Lung (tissue), 12 donors: ENCODE data around the gene SPIRE2. TPM values are rescaled to one million over a fixed set of nuclear protein-coding genes. Genes with fewer than 3 reads are reported as not detected.

Experiments used
- ATAC-seq: fragments of 200-7000 bp; cut with Tn5 transposase; one replicate; pipeline ENCODE4 v1.9.1; 2020; ENCODE audit warnings: moderate number of reproducible peaks; ENCODE audit not compliant: insufficient read depth, low FRiP score
- DNase-seq, 3 donors: peaks; one replicate each; pipeline ENCODE4 v3.0.0-alpha.2; 2013 to 2017
- H3K27ac ChIP-seq, 2 donors: one replicate each; pipeline ENCODE4 v1.5.1; 2013; ENCODE audit warnings: mild to moderate bottlenecking in 2 of 2, moderate library complexity in 2 of 2, control low read depth in 1 of 2, inconsistent platforms in 1 of 2, low read depth in 1 of 2, low read length in 1 of 2
- H3K27me3 ChIP-seq, 3 donors: one replicate each; pipeline ENCODE4 v1.5.1; 2013; ENCODE audit warnings: low read length in 2 of 3; ENCODE audit not compliant: control insufficient read depth in 3 of 3, insufficient read depth in 3 of 3
- H3K36me3 ChIP-seq, 4 donors: one replicate each; pipeline ENCODE4 v1.5.1; 2013; ENCODE audit warnings: low read length in 4 of 4, mild to moderate bottlenecking in 1 of 4, moderate library complexity in 1 of 4; ENCODE audit not compliant: control insufficient read depth in 4 of 4, insufficient read depth in 4 of 4
- H3K4me1 ChIP-seq, 5 donors: one replicate each; pipeline ENCODE4 v1.5.1; 2013; ENCODE audit warnings: low read length in 5 of 5, mild to moderate bottlenecking in 2 of 5, moderate library complexity in 1 of 5; ENCODE audit not compliant: control insufficient read depth in 5 of 5, insufficient read depth in 5 of 5
- H3K4me3 ChIP-seq: one replicate; pipeline ENCODE4 v1.5.1; 2013; ENCODE audit warnings: mild to moderate bottlenecking, control low read depth, moderate library complexity
- H3K9ac ChIP-seq, 2 donors: one replicate each; pipeline ENCODE4 v1.5.1; 2013; ENCODE audit warnings: low read length in 2 of 2, control low read depth in 1 of 2; ENCODE audit not compliant: insufficient read depth in 1 of 2
- H3K9me3 ChIP-seq, 4 donors: one replicate each; pipeline ENCODE4 v1.5.1; 2013; ENCODE audit warnings: low read length in 3 of 4, mild to moderate bottlenecking in 1 of 4, moderate library complexity in 1 of 4; ENCODE audit not compliant: control insufficient read depth in 4 of 4, insufficient read depth in 3 of 4
- WGBS, 2 donors: extraction: QIAGEN DNeasy Blood & Tissue Kit; methylation state at CpG; one replicate each; pipeline ENCODE4 v1.1.7; 2013; 5-methylcytosine and 5-hydroxymethylcytosine counted together
- polyA plus RNA-seq, 2 donors: library from polyadenylated mRNA; stranded (reverse); fragments of 200-250 nt; gene quantifications; one replicate each; pipeline ENCODE4 v1.2.1, GENCODE V29; 2013
- total RNA-seq, 2 donors: library from RNA; depleted of rRNA in 1 of 2; stranded (reverse); fragments of >200 nt in 1 of 2; gene quantifications; one replicate each; pipeline ENCODE4 v1.2.1, GENCODE V29; 2014 to 2021
- TF ChIP-seq, protein P1 (sequence below): IDR thresholded peaks from 2 replicates; pipeline ENCODE4 v1.5.1; 2012; ENCODE audit warnings: mild to moderate bottlenecking; ENCODE audit errors: control extremely low read depth, extremely low read depth
- donor health status: control.
- donor health status: control.
- donor health status: Bipolar disorder and iron deficiency.
- donor health status: healthy.
- donor health status: DM: yes; HTN: yes; CAD: no.

Gene SPIRE2
- total and polyA plus RNA-seq, 4 donors, result 3.3 to 12.0 (median 8.0) TPM

DNA sequence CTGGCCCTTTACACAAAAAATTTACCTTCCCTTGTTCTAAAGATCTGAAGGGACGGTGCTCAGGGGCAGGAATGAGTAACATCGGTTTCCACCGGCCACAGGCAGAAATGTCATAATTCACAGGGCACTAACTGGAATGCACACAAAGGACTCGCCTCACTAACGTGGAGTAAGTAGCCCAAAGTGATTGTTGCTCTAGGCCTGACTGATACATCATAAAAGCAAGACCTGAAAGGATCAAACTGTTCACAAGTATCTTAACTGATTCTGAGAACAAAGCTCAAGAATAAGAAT, 36.2 kb downstream of the SPIRE2 start:
- Histone ChIP-seq H3K9ac (no peak overlapping the region), H3K36me3 (peaks cover 0 to 7% (median 0%) of the 10 kb centered on the region in 4 donors), H3K27me3 (no peaks in the 10 kb centered on the region), H3K4me1 (peaks cover 0 to 8% (median 0%) of the 10 kb centered on the region in 5 donors), H3K27ac (peak overlapping the region; percentile 57 to 89), H3K4me3 (no peak overlapping the region), H3K9me3 (peaks cover 0 to 4% (median 1%) of the 10 kb centered on the region in 4 donors)
- DNase-seq, result no peak
- no peak for ATAC-seq
- whole genome bisulfite sequencing, 2 donors, result 57 to 65% methylated on average over 5 of the region's 5 CpGs
- TF ChIP-seq, protein P1, sequence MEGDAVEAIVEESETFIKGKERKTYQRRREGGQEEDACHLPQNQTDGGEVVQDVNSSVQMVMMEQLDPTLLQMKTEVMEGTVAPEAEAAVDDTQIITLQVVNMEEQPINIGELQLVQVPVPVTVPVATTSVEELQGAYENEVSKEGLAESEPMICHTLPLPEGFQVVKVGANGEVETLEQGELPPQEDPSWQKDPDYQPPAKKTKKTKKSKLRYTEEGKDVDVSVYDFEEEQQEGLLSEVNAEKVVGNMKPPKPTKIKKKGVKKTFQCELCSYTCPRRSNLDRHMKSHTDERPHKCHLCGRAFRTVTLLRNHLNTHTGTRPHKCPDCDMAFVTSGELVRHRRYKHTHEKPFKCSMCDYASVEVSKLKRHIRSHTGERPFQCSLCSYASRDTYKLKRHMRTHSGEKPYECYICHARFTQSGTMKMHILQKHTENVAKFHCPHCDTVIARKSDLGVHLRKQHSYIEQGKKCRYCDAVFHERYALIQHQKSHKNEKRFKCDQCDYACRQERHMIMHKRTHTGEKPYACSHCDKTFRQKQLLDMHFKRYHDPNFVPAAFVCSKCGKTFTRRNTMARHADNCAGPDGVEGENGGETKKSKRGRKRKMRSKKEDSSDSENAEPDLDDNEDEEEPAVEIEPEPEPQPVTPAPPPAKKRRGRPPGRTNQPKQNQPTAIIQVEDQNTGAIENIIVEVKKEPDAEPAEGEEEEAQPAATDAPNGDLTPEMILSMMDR, result no peak

GRCh38 chr16:89867918-89868317, 39.6 kb downstream of the SPIRE2 start:
- Histone ChIP-seq H3K4me1 (peaks cover 0 to 13% (median 4%) of the 10 kb centered on the region in 5 donors), H3K9ac (no peak overlapping the region), H3K36me3 (peaks cover 0 to 4% (median 0%) of the 10 kb centered on the region in 4 donors), H3K9me3 (peaks cover 0 to 4% (median 1%) of the 10 kb centered on the region in 4 donors), H3K27me3 (no peaks in the 10 kb centered on the region), H3K27ac (no peak overlapping the region), H3K4me3 (no peak overlapping the region)
- WGBS, 2 donors, result 83 to 85% methylated on average over 5 of the region's 5 CpGs
- DNase-seq (no peak), ATAC-seq (no peak)
- TF ChIP-seq, protein P1, result no peak

DNA sequence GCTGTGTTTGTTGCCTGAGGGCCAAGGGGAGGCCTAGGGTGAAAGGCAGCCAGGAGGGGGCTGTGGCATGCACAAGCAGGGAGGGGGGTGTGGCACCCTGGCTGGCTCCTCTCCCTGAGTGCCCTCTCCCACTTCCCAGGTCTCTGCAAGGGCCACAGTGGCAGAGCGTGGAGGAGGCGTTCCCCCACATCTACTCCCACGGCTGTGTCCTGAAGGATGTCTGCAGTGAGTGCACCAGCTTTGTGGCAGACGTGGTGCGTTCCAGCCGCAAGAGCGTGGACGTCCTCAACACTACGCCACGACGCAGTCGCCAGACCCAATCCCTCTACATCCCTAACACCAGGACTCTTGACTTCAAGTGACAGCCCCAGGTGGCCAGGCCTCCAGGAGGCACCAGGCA, 41.6 kb downstream of the SPIRE2 start:
- Histone ChIP-seq H3K9me3 (peaks cover 0 to 4% (median 1%) of the 10 kb centered on the region in 4 donors), H3K4me3 (no peak overlapping the region), H3K4me1 (peaks cover 0 to 13% (median 4%) of the 10 kb centered on the region in 5 donors), H3K36me3 (peaks cover 0 to 4% (median 3%) of the 10 kb centered on the region in 4 donors), H3K27ac (no peak overlapping the region), H3K27me3 (no peaks in the 10 kb centered on the region), H3K9ac (no peak overlapping the region)
- TF ChIP-seq, protein P1, result no peak
- ATAC-seq (no peak), DNase-seq (no peak)
- 93 to 96% methylated on average over 10 to 12 of the region's 12 CpGs for WGBS, 2 donors

- Histone ChIP-seq H3K36me3 (peaks cover 0 to 8% (median 4%) of the 10 kb centered on the region in 4 donors), H3K27me3 (no peaks in the 10 kb centered on the region), H3K27ac (no peak overlapping the region), H3K4me1 (peaks cover 0 to 13% (median 4%) of the 10 kb centered on the region in 5 donors), H3K9me3 (peaks cover 0 to 4% (median 1%) of the 10 kb centered on the region in 4 donors), H3K4me3 (no peak overlapping the region), H3K9ac (no peak overlapping the region)
- WGBS, 2 donors, result 98% methylated on average over 6 of the region's 6 CpGs
- TF ChIP-seq, protein P1, result no peak
- no peak for DNase-seq
- no peak for ATAC-seq
These were observed 42.2 kb downstream of the SPIRE2 start for GRCh38 chr16:89870440-89870839.
